MCF 10A (cell line): ENCODE measurements around the gene PCGF2. TPM values are rescaled to one million over a fixed set of nuclear protein-coding genes. Genes with fewer than 3 reads are reported as not detected.

Source experiments
- BruUV-seq: library from RNA; stranded (reverse); fragments of 400-500 nt; replicated peaks from 2 replicates; lab custom pipeline; 2021; lab: Mats Ljungman, UMichigan
- CTCF ChIA-PET: fragments of 300-600 bp; sonication (Branson Sonifier 250); formaldehyde crosslinking; extraction: SDS; loops from one replicate; lab custom pipeline; 2021; ENCODE audit warnings: antibody characterized with exemption, inconsistent platforms; lab: Yijun Ruan, JAX
- POLR2A ChIA-PET: fragments of 300-600, 350-650 bp; sonication (Branson Sonifier 250); formaldehyde crosslinking; extraction: SDS; loops from one replicate; lab custom pipeline; 2020; ENCODE audit warnings: antibody characterized with exemption, inconsistent platforms; lab: Yijun Ruan, JAX
- DNase-seq: peaks from one replicate; pipeline ENCODE4 v3.0.0-alpha.2; 2018; ENCODE audit not compliant: unreplicated experiment
- H3K27ac Mint-ChIP-seq: one replicate; pipeline ENCODE4 v1.8.0; 2022; ENCODE audit warnings: mild to moderate bottlenecking, low read depth, mixed read lengths; ENCODE audit not compliant: unreplicated experiment
- H3K27me3 Mint-ChIP-seq: one replicate; pipeline ENCODE4 v1.8.0; 2022; ENCODE audit warnings: mixed read lengths; ENCODE audit not compliant: insufficient read depth, unreplicated experiment
- H3K36me3 Mint-ChIP-seq: one replicate; pipeline ENCODE4 v1.8.0; 2022; ENCODE audit warnings: mild to moderate bottlenecking, moderate library complexity, mixed read lengths; ENCODE audit not compliant: insufficient read depth, unreplicated experiment
- H3K4me1 Mint-ChIP-seq: one replicate; pipeline ENCODE4 v1.8.0; 2022; ENCODE audit warnings: mixed read lengths; ENCODE audit not compliant: insufficient read depth, unreplicated experiment
- H3K4me3 Mint-ChIP-seq: one replicate; pipeline ENCODE4 v1.8.0; 2022; ENCODE audit warnings: mild to moderate bottlenecking, moderate library complexity, mixed read lengths; ENCODE audit not compliant: unreplicated experiment
- H3K9me3 Mint-ChIP-seq: one replicate; pipeline ENCODE4 v1.8.0; 2022; ENCODE audit warnings: mixed read lengths; ENCODE audit not compliant: unreplicated experiment
- intact Hi-C: fragments of 100-400 bp; cut with micrococcal nuclease; formaldehyde crosslinking; loops from 2 replicates; pipeline ENCODE4 v1.14.1; 2022
- total RNA-seq: library from RNA; stranded (reverse); gene quantifications from 2 replicates; pipeline ENCODE4 v1.2.3, GENCODE V29; 2022
- TF ChIP-seq, protein P1 (sequence below): fragments of 200-600 bp; IDR thresholded peaks from one replicate; pipeline ENCODE4 v1.8.0; 2022; ENCODE audit warnings: antibody characterized with exemption, mild to moderate bottlenecking; ENCODE audit not compliant: unreplicated experiment

Gene PCGF2
- total RNA-seq, 1 experiment from 2014 or later, result 32.6 TPM

DNA sequence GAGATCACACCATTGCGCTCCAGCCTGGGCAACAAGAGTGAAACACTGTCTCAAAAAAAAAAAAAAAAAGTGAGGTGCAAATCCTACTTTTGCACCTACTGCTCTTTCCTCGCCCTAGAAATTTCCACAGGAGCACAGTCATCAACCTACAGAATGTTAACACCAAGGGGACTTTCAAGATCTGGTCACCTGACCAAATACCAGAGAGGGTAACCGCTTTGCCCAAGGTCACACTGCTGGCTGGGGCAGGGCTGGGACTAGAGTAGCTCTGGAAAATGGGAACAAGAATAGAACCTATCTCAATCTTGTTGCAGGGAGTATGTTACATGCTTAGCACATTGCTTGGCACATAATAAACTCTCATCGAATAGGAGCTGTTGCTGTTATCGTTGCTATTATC, 49.4 kb downstream of the PCGF2 start:
- peaks cover 7% of the 10 kb centered on the region for H3K4me1 Mint-ChIP-seq
- no peak for DNase-seq
- no TSS peak for BruUV-seq
- no peak overlapping the region for H3K27ac Mint-ChIP-seq
- H3K9me3 Mint-ChIP-seq, result no peaks in the 10 kb centered on the region
- CTCF ChIA-PET, result interaction anchor here (0.8 kb wide), 1 partner anchor 40 kb away, joined by 3 read pairs; no protein-coding TSS in a partner anchor
- TF ChIP-seq, protein P1, sequence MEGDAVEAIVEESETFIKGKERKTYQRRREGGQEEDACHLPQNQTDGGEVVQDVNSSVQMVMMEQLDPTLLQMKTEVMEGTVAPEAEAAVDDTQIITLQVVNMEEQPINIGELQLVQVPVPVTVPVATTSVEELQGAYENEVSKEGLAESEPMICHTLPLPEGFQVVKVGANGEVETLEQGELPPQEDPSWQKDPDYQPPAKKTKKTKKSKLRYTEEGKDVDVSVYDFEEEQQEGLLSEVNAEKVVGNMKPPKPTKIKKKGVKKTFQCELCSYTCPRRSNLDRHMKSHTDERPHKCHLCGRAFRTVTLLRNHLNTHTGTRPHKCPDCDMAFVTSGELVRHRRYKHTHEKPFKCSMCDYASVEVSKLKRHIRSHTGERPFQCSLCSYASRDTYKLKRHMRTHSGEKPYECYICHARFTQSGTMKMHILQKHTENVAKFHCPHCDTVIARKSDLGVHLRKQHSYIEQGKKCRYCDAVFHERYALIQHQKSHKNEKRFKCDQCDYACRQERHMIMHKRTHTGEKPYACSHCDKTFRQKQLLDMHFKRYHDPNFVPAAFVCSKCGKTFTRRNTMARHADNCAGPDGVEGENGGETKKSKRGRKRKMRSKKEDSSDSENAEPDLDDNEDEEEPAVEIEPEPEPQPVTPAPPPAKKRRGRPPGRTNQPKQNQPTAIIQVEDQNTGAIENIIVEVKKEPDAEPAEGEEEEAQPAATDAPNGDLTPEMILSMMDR, result no peak
- POLR2A ChIA-PET, result interaction anchor here (0.7 kb wide), 1 partner anchor 54 kb away, joined by 4 read pairs; no protein-coding TSS in a partner anchor
- peaks cover 18% of the 10 kb centered on the region for H3K27me3 Mint-ChIP-seq
- peaks cover 12% of the 10 kb centered on the region for H3K36me3 Mint-ChIP-seq
- intact Hi-C loops, result no loop called here
- H3K4me3 Mint-ChIP-seq, result no peak overlapping the region

DNA sequence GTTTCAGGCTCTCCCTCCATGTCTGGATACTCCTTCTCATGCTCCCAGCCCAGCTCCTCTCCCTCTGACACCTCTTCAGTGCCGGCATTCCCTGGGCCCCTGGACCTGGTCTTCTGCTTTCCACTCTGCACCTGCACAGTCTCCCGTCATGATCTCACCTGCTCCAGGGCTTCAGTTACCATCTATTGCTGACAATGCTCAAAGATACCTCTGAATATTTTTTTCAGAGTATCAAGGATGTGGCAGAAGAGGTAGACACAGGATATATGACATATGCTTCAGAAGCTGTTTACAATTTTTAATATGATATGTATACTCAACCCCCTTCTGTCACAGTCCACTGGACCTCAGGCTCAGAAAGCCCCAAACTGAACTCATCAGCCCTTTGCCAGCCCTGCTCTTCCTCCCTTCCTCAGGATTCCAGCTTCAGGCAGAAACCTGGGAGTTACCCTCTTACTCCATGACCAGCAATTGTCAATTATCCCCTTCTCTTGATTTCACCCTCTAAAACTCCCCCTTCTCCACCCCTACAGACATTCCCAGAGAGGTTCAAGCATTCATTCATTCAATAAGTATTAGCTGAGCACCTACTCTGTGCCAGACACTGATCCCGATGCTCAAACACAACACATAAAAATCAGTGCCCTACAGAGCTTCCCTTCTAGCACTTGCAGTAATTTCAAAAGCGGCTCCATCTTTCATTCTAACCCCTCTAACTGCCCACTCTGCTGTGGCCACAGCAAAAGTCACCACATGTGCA, 50.9 kb downstream of the PCGF2 start:
- Mint-ChIP-seq H3K4me1 (peaks cover 7% of the 10 kb centered on the region), H3K36me3 (peaks cover 3% of the 10 kb centered on the region), H3K27me3 (peaks cover 18% of the 10 kb centered on the region), H3K4me3 (no peak overlapping the region), H3K27ac (peak overlapping the region; percentile 16), H3K9me3 (no peaks in the 10 kb centered on the region)
- ChIA-PET CTCF (interaction anchor here (1.1 to 1.5 kb wide), 2 partner anchors 10 to 14 kb away, joined by 3 to 6 read pairs; no protein-coding TSS in a partner anchor), POLR2A (interaction anchor here (0.6 kb wide), 1 partner anchor 182 kb away, joined by 3 read pairs; no protein-coding TSS in a partner anchor)
- TF ChIP-seq, protein P1, result no peak
- intact Hi-C loops, result no loop called here
- no peak for DNase-seq
- no TSS peak for BruUV-seq

- Mint-ChIP-seq H3K27ac (no peak overlapping the region), H3K36me3 (no peaks in the 10 kb centered on the region), H3K27me3 (peaks cover 18% of the 10 kb centered on the region), H3K4me1 (no peaks in the 10 kb centered on the region), H3K9me3 (no peaks in the 10 kb centered on the region), H3K4me3 (no peak overlapping the region)
- ChIA-PET POLR2A (interaction anchor here (0.8 kb wide), 1 partner anchor 11 kb away, joined by 3 read pairs; no protein-coding TSS in a partner anchor), CTCF (interaction anchor here (0.7 kb wide), 1 partner anchor 19 kb away, joined by 3 read pairs; the partner anchor contains the start of gene EPOP)
- intact Hi-C loops, result no loop called here
- no TSS peak for BruUV-seq
- TF ChIP-seq, protein P1, result no peak
- peak; percentile 46 for DNase-seq
Measured at GRCh38 chr17:38693700-38694329, 54.3 kb downstream of the PCGF2 start.

DNA sequence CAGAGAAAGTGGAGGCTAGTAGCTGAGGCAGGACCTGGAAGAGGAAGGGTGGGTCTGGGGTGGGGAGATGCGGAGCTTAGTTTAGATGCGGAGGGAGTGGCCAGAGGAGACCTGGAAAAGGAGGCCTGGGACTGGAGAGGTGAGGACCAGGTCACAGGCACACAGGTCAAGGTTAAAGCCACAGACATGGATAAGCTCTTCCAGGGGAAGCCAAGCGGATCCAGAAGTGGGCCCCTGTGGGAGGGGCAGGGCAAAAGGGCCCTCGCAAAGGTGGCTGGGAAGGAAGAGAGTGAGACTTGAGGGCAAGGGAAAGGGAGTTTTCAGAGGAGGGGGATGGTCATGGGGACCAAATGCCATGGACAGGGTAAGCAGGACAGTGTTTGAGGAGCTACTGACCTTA, 57.0 kb downstream of the PCGF2 start:
- Mint-ChIP-seq H3K9me3 (no peaks in the 10 kb centered on the region), H3K4me1 (peaks cover 7% of the 10 kb centered on the region), H3K27ac (no peak overlapping the region), H3K36me3 (no peaks in the 10 kb centered on the region), H3K27me3 (peaks cover 3% of the 10 kb centered on the region), H3K4me3 (no peak overlapping the region)
- DNase-seq, result no peak
- intact Hi-C loops, result no loop called here
- TF ChIP-seq, protein P1, result no peak
- POLR2A ChIA-PET, result interaction anchor here (0.7 kb wide), 1 partner anchor 20 kb away, joined by 3 read pairs; no protein-coding TSS in a partner anchor
- CTCF ChIA-PET, result interaction anchor here (0.6 kb wide), 1 partner anchor 130 kb away, joined by 3 read pairs; no protein-coding TSS in a partner anchor
- BruUV-seq, result no TSS peak
